ENCODE measurements around the gene DOK5. TPM values are rescaled to one million over a fixed set of nuclear protein-coding genes. Genes with fewer than 3 reads are reported as not detected.
"Not testable (repeated sequence)": the region's sequence is repeated elsewhere in the genome, so short reads cannot be mapped to it uniquely, and the experiment has no call there.

Gene DOK5
- total RNA-seq: 26.3 TPM
- long read RNA-seq, transcript DOK5-201 (8 exons, 1,963 nt): major isoform, 58 of 79 reads
- long read RNA-seq, partial matches to known transcripts: 11 of 79 reads
- long read RNA-seq, other reads (novel, unspliced or antisense): 8 of 79 reads

DNA sequence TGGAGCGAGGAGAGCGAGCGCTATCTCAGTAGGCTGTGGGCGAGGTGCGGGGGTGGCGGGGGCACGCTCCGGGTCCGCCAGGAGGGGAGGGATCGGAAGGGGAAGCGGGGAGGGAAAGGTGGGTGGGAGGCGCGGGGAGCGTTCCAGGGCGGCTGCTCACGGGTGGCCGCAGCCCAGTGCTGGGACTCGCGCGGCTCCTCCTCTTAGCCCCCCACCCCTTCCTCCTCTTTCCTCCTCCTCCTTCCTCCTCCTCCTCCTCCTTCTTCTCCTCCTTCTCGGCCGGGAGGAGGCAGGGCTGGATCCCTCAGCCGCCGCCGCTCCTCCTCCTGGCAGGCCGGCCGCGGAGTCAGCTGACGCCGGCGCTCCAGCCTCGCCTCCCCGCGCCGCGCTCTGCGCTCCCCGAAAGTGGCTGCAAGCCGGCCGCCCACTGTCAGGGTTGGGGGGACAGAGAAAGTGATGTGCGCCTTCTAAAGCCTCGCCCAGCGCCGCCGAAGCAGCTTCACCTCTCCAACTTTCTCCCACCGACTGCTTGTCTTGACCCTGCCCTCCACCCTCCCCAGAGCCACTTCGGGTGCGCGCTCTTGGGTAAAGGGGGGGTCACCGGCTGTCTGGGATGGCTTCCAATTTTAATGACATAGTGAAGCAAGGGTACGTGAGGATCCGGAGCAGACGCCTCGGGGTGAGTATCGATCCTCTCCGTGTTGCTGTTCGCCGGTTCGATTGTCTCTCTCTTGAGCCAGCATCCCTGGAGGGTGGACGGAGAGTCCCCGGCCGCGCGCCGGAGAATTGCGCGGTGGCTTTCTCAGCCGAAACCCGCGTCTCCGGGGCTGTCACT lies at the start of gene DOK5:
TSS of gene DOK5 (plus strand) at position 260 of the 835 bp plus-strand sequence. CDS start at position 614, 354 bp downstream.
- intact Hi-C loops (cut with DNase I): loop anchor here (5.0 kb wide), 4 partner anchors 52 to 258 kb away; no protein-coding TSS in a partner anchor
- no peak for DNase-seq (ENCODE audit: low spot score)

DNA sequence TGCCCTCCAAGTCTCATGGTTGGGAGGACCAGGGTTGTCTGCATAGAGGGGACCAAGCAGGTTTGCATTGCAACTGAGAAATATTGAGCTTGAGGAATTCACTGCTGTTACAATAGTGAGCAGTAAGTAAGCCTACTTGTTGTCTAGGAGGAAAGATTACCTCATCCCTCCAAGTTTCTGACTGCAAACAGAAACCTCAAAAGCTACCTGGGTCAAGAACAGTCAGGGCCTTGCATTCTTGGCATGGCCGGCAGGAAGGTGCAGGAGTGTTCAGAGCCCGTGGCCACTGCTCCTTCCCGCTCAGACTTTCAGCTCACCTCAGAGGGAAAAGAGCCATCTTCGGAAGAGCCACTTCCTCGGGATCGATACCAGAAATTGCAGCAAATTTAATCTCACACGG lies 46.0 kb upstream of the DOK5 start:
- DNase-seq (ENCODE audit: low spot score): no peak
- intact Hi-C loops (cut with DNase I): no loop called here

DNA sequence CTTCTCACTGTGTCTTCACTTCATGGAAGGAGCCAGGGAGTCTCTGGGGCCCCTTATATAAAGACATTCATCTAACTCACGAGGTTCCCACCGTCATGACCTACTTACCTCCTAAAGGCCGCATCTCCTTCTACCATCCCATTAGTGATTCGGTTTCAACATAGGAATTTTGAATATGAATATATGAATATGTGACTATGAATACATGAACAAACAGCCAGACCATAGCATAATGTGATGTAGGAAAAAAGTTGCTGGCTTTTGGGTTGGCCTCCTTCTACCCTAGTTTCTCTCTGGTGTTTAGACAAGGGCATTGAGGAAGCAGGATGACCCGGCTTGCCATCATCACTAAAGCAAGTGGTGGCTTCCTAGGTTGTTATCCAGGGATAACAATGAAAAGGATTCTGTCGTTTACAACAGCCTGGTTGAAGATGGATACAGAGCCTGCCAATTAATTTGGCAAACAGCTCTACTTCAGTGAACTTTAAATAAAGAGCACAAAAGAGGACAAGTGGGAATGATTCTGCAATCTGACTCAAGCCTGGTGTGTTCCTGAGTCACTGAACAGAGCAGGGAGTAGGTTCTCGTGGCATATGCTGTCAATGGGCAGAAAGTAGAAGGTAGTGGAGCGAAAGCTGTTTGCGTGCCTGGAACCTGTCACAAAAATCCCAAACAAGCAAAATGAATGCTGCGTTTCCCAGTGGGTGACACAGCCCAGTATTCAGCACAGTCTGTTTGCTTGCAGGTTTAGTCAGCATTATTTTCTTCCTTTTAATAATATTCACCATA lies 44.0 kb upstream of the DOK5 start:
- intact Hi-C loops (cut with DNase I): no loop called here
- DNase-seq (ENCODE audit: low spot score): no peak

DNA sequence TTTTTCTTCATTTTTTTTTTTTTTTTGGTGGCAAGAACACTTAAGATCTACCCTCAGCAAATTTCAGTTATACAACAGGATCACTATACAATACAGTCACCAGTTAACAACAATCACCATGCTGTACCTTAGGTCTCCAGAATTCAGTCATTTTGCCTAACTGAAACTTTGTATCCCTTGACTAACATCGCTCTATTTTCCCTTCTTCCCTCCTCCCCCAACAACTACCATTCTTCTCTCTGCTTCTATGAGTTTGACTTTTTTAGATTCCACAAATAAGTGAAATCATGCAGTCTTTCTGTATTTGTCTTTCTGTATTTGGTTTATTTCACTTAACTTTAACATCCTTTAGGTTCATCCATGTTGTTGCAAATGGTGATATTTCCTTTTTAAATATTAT lies 42.4 kb upstream of the DOK5 start:
- DNase-seq (ENCODE audit: low spot score): no peak
- intact Hi-C loops (cut with DNase I): no loop called here

DNA sequence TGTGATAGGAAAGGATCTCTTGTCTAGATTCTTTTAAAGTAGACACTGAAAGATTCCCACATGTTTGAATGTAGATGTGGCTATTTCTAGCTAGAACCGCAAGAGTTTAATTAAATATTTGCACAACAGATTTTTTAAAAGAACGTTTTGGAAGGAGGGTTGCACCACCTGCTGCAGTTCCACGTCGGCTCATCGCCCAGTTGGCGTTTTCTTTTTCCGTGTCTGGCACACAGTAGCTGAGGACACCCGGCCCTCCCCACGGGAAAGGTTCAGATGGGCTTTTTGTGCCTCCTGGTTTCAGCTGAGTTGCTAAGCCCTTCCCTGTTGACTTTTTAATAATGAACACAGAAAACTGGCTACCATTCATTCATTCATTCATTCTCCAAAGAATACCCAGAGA lies 41.8 kb upstream of the DOK5 start:
- intact Hi-C loops (cut with DNase I): no loop called here
- no peak for DNase-seq (ENCODE audit: low spot score)

DNA sequence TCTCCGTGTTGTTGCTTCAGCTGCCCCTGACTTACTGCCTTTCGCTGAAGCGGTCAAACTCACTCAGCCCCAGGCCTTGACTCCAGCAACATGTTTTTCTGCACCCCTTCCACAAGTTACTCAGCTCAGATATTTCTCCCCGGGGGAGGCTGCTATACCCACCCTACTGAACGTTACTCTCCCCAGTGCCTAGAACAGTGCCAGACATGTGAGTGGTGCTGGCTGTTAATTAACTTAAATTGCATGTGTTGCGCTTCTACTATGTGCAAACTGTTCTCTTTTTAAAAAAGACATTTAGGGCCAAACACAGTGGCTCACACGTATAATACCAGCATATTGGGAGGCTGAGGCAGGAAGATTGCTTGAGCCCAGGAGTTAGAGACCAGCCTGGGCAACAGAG lies 41.2 kb upstream of the DOK5 start:
- intact Hi-C loops (cut with DNase I): no loop called here
- DNase-seq (ENCODE audit: low spot score): no peak

DNA sequence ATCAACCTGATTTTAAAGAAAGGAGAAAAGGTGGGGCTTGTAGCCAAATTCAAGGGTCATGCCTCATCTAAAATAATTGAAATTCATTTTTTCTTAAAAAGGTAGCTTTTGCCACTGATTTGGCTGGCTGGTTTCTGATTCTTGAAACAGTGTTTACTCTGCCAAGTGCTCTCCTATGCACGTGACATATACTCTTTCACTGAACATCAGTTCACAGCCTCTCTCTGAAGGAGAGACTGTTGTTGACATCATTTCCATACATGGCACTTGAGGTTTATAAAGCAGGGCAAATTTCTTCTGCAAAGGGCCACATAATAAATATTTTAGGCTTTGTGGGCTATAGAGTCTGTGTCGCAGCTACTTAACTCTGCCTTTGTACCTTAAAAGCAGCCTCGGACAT lies 40.4 kb upstream of the DOK5 start:
- intact Hi-C loops (cut with DNase I): no loop called here
- no peak for DNase-seq (ENCODE audit: low spot score)

DNA sequence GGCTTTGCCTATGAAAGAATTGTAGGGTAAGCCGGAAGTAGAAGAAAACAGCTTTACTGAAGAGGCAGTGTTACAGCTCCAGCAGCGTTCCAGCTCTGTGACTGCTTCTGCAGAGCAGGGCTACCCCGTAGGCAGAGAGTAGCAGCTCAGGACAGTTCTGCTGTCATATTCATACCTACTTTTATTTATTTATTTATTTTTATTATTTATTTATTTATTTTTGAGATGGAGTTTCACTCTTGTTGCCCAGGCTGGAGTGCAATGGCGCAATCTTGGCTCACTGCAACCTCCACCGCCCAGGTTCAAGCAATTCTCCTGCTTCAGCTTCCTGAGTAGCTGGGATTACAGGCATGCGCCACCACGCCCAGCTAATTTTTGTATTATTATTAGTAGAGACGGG lies 39.0 kb upstream of the DOK5 start:
- DNase-seq (ENCODE audit: low spot score); intact Hi-C loops (cut with DNase I): not testable (repeated sequence)

DNA sequence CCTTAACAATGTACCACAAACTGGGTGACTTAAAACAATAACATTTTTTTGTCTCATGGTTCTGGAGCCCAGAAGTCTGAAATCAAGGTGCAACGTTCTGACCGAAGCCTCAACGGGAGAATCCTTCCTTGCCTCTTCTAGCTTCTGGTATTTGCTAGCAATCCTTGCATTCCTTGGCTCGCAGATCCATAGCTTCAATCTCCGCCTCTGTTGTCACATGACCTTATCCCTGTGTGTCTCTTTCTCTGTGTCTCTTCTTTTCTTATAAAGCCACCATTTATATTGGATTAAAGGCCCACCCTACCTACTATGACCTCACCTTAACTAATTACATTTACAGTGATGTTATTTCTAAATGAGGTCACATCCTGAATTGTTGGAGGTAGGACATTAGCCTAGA lies 37.2 kb upstream of the DOK5 start:
- intact Hi-C loops (cut with DNase I): no loop called here
- DNase-seq (ENCODE audit: low spot score): no peak

DNA sequence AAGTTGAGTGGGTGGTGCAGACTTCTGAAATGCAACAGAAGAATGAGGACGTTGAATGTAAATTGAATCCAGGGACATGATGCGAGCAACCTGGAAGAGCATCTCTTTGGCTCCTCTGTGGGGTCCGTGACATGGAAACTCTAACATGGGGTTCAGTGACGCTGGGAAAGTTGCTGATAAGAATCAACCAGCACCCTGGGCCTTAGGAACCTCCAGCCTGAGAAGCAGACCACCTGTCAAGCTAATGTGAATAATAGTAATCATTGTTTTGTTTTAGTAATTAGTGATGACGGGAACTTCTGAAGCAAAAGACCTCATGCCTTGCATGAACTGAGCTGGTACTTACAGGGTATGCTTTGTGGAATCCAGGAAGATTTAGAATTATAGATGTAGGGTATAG lies 25.2 kb upstream of the DOK5 start:
- intact Hi-C loops (cut with DNase I): no loop called here

DNA sequence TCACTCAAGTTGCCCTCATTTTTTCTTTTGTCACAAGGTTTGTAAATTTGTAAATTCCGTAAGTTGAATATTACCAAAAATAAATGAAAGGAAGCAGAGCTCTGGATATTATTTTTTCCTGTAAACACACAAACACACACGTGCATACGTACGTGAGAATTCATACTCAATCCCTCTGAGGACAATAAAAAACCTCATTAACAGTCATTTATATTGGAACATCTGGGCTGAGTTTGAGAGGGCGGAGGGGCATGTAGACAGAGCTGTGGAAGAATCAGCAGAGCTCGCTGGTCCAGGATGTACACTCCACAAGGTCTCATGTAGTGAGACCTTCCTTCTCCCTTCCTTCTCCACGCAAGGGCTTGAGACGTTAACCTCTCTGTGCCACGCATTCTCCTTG lies 24.2 kb upstream of the DOK5 start:
- intact Hi-C loops (cut with DNase I): no loop called here
- no peak for DNase-seq (ENCODE audit: low spot score)

More for the DNA sequence above, 25.2 kb upstream of the DOK5 start:
- no peak for DNase-seq (ENCODE audit: low spot score)

DNA sequence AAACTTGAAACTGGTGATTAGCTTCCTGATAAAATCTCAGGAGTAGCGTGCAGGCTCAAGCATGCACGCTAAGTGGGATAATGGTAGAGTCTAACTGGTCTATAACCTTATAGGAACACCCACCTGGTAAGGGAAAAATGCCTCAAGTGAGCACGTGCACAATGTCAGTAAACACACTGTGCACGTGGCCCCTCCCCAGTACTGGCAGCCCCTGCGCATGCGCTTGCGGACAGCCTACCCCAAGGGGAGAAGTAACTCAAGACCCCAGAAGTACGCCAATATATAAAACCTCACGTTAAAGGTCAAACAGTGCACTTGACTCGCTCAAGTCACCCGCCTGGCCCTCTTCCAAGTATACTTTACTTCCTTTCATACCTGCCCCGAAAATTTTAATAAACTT lies 23.1 kb upstream of the DOK5 start:
- intact Hi-C loops (cut with DNase I): no loop called here
- no peak for DNase-seq (ENCODE audit: low spot score)

DNA sequence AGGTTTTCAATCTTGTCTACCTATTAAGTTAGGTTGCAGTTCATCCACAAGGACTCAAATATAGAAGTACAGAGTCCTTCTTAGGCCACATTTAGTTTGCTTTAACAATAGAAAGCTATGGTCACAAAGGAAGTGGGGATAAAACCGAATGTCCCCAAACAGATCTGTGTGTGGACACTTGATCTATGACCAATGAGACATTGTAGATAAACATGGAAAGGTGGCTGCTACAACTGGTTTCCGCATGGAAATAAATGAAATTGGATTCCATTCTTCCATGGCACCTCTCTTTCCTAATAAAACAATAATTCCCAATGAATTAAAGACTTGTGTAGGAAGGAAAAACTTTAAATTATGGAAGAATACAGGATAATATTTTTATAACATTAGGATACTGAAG lies 20.4 kb upstream of the DOK5 start:
- no peak for DNase-seq (ENCODE audit: low spot score)
- intact Hi-C loops (cut with DNase I): no loop called here

DNA sequence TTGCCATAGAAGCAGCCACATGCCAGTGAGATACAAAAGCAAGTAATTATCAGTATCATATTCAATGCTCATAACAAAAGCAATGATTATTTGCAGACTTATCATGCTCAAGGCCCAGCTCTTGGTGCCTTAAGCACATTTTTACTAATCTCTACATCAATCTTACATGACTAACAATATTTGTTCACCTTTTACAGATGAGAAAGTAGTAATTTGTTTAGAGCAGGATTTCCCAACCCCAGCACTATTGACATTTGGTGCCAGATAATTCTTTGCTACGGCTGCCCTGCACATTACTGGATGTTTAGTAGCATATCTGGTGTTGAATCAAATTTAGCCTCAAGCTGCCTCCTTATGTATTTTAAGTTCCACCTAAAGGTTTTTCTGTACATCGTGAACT lies 19.0 kb upstream of the DOK5 start:
- DNase-seq (ENCODE audit: low spot score): no peak
- intact Hi-C loops (cut with DNase I): no loop called here

DNA sequence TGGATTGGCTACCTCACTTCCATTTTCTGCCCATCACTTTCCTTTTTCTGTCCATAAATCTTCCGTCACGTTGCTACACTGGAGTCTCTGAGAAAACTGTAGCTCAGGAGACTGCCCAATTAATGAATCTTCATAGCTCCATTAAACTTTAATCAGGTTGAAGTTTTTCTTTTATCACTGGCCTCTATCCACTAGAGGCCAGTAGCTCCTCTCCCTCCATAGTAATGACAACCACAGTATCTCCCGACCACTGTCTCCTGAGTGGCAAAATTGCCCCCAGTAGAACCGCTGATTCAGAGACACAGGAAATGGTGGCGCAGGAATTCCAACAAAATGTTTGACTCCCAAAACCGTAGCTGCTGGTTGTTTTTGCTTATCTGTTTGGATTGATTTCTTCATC lies 18.4 kb upstream of the DOK5 start:
- intact Hi-C loops (cut with DNase I): no loop called here
- no peak for DNase-seq (ENCODE audit: low spot score)

DNA sequence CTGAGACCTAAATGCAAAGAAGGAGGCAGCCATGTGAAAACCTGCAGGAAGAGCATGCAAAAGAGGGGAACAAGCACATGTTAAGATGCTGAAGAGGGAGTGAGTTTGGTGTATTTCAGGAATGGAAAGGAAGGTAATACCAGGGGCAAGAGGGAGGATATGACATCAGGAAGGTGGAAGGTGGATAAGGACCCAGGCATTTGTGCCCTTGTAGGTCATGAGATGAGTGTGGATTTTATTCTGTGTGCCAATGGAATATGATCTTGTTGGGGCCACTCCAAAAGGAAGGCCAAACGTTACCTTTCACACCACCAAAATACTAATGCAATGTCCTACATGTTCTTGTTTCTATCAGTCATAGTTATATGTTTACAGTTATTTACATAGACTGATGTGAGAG lies 17.2 kb upstream of the DOK5 start:
- intact Hi-C loops (cut with DNase I): no loop called here
- DNase-seq (ENCODE audit: low spot score): no peak

DNA sequence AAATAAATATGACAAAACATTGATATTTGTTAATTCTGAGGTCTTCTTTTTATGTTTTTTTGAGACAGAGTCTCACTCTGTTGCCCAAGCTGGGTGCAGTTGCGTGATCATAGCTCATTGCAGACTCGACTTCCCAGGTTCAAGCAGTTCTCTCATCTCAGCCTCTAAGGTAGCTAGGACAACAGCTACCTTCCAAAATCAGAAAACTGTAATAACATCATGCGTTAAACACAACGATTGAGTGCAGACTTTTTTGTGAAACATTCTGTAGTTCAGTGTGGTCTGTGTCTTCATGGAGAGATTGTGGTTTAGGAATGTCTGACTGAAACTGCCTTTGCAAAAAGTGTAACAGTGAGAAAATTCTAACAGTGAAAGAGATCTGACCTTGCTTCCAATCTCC lies 16.1 kb upstream of the DOK5 start:
- DNase-seq (ENCODE audit: low spot score): no peak
- intact Hi-C loops (cut with DNase I): no loop called here

DNA sequence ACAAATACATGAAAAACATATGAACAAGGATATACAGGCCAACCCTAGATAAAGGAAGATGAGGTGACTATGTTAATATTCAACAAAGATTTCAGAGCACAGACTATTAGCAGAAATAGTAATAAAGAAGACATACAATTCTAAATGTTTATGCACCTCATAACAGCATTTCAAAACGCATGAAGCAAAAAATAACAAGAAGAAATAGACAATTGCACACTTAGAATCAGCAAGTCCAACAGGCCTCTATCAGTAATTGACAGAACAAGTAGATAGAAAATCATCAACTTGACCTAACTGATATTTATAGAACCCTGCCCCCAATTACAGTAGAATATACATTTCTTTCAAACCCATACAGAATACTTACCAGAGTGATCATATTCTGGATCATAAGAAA lies 11.4 kb upstream of the DOK5 start:
- intact Hi-C loops (cut with DNase I): no loop called here
- DNase-seq (ENCODE audit: low spot score): no peak

DNA sequence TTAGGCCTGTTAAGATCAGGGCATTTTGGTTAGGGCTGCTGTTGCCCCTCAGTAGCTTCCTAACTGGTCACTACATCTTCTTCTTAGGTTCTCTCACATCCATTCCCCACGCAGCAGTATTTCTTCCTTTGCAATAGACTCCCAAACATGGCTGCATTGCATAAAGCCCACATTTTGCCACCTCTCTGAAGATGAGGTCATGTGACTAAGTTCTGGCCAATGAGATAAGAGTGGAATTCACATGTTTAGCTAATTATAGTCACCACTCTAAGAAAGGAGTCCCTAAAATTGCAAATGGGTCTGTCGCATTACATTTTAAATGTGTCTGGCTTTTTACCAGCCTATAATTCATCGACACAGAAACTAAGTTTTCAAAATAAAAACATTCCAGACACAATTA lies 9.3 kb upstream of the DOK5 start:
- DNase-seq (ENCODE audit: low spot score): no peak
- intact Hi-C loops (cut with DNase I): no loop called here

DNA sequence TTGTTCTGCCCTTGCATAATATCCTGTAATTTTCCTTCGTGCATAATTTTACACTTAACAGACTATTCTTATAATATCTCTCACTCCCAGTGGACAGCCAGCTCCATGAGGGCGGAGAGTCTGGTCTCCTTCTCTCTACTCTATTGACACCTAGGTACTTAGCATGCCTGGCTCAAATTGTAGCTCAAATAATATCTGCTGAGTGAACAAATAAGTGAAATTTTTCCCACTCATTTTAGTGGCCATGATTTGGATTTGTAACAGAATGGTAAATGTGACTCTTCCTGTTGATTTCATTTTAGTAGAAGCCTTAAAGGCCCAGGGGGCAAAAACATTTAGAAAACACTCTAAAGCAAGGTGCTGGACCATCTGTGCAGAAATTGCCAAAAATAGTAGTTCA lies 7.8 kb upstream of the DOK5 start:
- no peak for DNase-seq (ENCODE audit: low spot score)
- intact Hi-C loops (cut with DNase I): no loop called here

DNA sequence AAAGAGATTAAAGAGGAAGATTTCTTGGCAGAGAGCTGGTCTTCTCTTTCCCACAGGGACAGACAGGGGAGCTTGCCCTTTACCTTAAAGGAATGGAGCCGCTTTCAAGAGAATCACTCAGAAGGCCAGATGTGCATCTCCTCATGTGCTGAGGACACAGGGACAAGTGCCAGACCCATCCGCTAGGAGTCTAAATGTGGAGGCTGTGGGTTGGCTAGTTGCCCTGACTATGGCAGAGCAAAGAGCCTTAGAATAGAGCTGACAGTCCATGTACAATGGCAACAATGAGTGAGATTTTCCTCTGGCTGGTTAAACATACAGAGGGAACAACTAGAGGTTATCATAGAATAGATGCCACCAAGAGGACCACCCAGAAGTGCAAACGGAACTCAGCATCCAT lies 7.3 kb upstream of the DOK5 start:
- intact Hi-C loops (cut with DNase I): no loop called here
- no peak for DNase-seq (ENCODE audit: low spot score)
